HCT116 (cell line): ENCODE results near the gene FBXO34. TPM values are rescaled to one million over a fixed set of nuclear protein-coding genes. Genes with fewer than 3 reads are reported as not detected.

Experiments used
- ATAC-seq: fragments of 200-7000 bp; cut with Tn5 transposase; 2 replicates; pipeline ENCODE4 v1.9.1; 2020; ENCODE audit warnings: mild to moderate bottlenecking, moderate library complexity
- BruUV-seq: library from RNA; stranded (reverse); fragments of 400-500 nt; replicated peaks from 2 replicates; lab custom pipeline; 2021; lab: Mats Ljungman, UMichigan
- CTCF ChIA-PET: fragments of 300-600 bp; sonication (Branson Sonifier 250); formaldehyde crosslinking; loops from one replicate; lab custom pipeline; 2021; ENCODE audit warnings: antibody characterized with exemption; lab: Charles Lee
- POLR2A ChIA-PET: fragments of 300-600, 350-600 bp; sonication (Branson Sonifier 250); formaldehyde crosslinking; loops from one replicate; lab custom pipeline; 2021; ENCODE audit warnings: antibody characterized with exemption; lab: Charles Lee
- RAD21 ChIA-PET, 2 experiments: fragments of 300-600 bp; sonication (Branson Sonifier 250); formaldehyde crosslinking; loops; one replicate each; lab custom pipeline; 2023; ENCODE audit warnings: low total read pairs in 2 of 2; ENCODE audit not compliant: uncharacterized antibody in 2 of 2, unreplicated experiment in 2 of 2, low non-redundant PET in 1 of 2; lab: Charles Lee
- DNase-seq: peaks from one replicate; pipeline ENCODE4 v3.0.0-alpha.2; 2010; ENCODE audit warnings: low read depth, low spot score
- H2AFZ ChIP-seq: fragments of 200-600 bp; shearing (Covaris generic), sonication (generic); 2 replicates; pipeline ENCODE4 v1.6.1; 2017; ENCODE audit warnings: low read depth, mixed run types, mixed read lengths, antibody characterized with exemption, low read length; ENCODE audit not compliant: poor library complexity, severe bottlenecking
- H3K27ac ChIP-seq: 2 replicates; pipeline ENCODE4 v1.5.1; 2012; ENCODE audit warnings: low read depth, low read length
- H3K27me3 ChIP-seq: fragments of 200-600 bp; sonication (generic); 2 replicates; pipeline ENCODE4 v1.6.1; 2016; ENCODE audit warnings: mixed run types, low read length, mixed read lengths; ENCODE audit not compliant: insufficient read depth
- H3K36me3 ChIP-seq, 2 experiments: fragments of 200-500 bp in 1 of 2; fragments of 200-600 bp in 1 of 2; sonication (Bioruptor generic) in 1 of 2; sonication (generic) in 1 of 2; 2 replicates each; pipeline versions ENCODE4 v1.5.1 to v1.6.1; 2014 to 2016; ENCODE audit warnings: low read length in 2 of 2, inconsistent platforms in 1 of 2, mixed read lengths in 1 of 2, mixed run types in 1 of 2; ENCODE audit not compliant: insufficient read depth in 2 of 2, control insufficient read depth in 1 of 2
- H3K4me1 ChIP-seq, 2 experiments: fragments of 200-600 bp in 1 of 2; sonication (generic) in 1 of 2; 2 replicates each; pipeline versions ENCODE4 v1.5.1 to v1.6.1; 2012 to 2017; ENCODE audit warnings: low read length in 2 of 2, inconsistent platforms in 1 of 2, mild to moderate bottlenecking in 1 of 2, mixed read lengths in 1 of 2, mixed run types in 1 of 2, moderate library complexity in 1 of 2; ENCODE audit not compliant: insufficient read depth in 2 of 2, control insufficient read depth in 1 of 2
- H3K4me2 ChIP-seq: fragments of 200-600 bp; sonication (generic); 2 replicates; pipeline ENCODE4 v1.6.1; 2017; ENCODE audit warnings: mixed run types, low read length, mixed read lengths
- H3K4me3 ChIP-seq, 2 experiments: fragments of 200-600 bp in 1 of 2; sonication (generic) in 1 of 2; replicated peaks in 1 of 2; 2 replicates each; pipeline ENCODE4 v1.5.1; 2011 to 2016; ENCODE audit warnings: low read length in 2 of 2, control low read depth in 1 of 2, low read depth in 1 of 2, mild to moderate bottlenecking in 1 of 2, mixed read lengths in 1 of 2, mixed run types in 1 of 2
- H3K79me2 ChIP-seq: fragments of 200-600 bp; sonication (generic); 2 replicates; pipeline ENCODE4 v1.6.1; 2017; ENCODE audit warnings: mild to moderate bottlenecking, mixed run types, low read length, moderate library complexity, mixed read lengths; ENCODE audit not compliant: insufficient read depth
- H3K9ac ChIP-seq: fragments of 200-600 bp; sonication (generic); 2 replicates; pipeline ENCODE4 v1.6.1; 2016; ENCODE audit warnings: low read length, mixed read lengths
- H3K9me2 ChIP-seq: fragments of 200-600 bp; sonication (generic), shearing (Covaris generic); 2 replicates; pipeline ENCODE4 v1.6.1; 2017; ENCODE audit warnings: mixed run types, mild to moderate bottlenecking, moderate library complexity; ENCODE audit not compliant: insufficient read depth
- H3K9me3 ChIP-seq, 2 experiments: fragments of 200-500 bp in 1 of 2; fragments of 200-600 bp in 1 of 2; sonication (Bioruptor generic) in 1 of 2; sonication (generic) in 1 of 2; 2 replicates each; pipeline ENCODE4 v1.6.1; 2014 to 2017; ENCODE audit warnings: low read length in 2 of 2, mixed read lengths in 2 of 2, inconsistent platforms in 1 of 2, low read depth in 1 of 2, mild to moderate bottlenecking in 1 of 2, mixed run types in 1 of 2, moderate library complexity in 1 of 2; ENCODE audit not compliant: control insufficient read depth in 1 of 2, insufficient read depth in 1 of 2
- H4K20me1 ChIP-seq: fragments of 200-600 bp; sonication (generic), shearing (Covaris generic); 2 replicates; pipeline ENCODE4 v1.6.1; 2017; ENCODE audit warnings: mixed run types, mild to moderate bottlenecking, moderate library complexity; ENCODE audit not compliant: insufficient read depth
- CEBPB ChIP-seq: IDR thresholded peaks from 2 replicates; pipeline ENCODE4 v1.6.1; 2012; ENCODE audit warnings: low read depth
- EGR1 ChIP-seq: IDR thresholded peaks from 2 replicates; pipeline ENCODE4 v1.6.1; 2012; ENCODE audit warnings: low read depth
- ELF1 ChIP-seq: IDR thresholded peaks from 2 replicates; pipeline ENCODE4 v1.6.1; 2012; ENCODE audit warnings: low read depth, borderline replicate concordance
- EZH2 ChIP-seq: fragments of 200-600 bp; sonication (generic); IDR thresholded peaks from 2 replicates; pipeline ENCODE4 v1.6.1; 2017; ENCODE audit warnings: antibody characterized with exemption, mixed run types
- FOSL1 ChIP-seq: IDR thresholded peaks from 2 replicates; pipeline ENCODE4 v1.6.1; 2012; ENCODE audit warnings: low read depth
- JUND ChIP-seq: IDR thresholded peaks from 2 replicates; pipeline ENCODE4 v1.6.1; 2012
- POLR2A ChIP-seq: IDR thresholded peaks from 2 replicates; pipeline ENCODE4 v1.7.0; 2011; ENCODE audit warnings: borderline replicate concordance; ENCODE audit not compliant: insufficient read depth, insufficient read length; ENCODE audit errors: extremely low read depth
- POLR2AphosphoS5 ChIP-seq: IDR thresholded peaks from 2 replicates; pipeline ENCODE4 v1.6.1; 2011; ENCODE audit warnings: mild to moderate bottlenecking, low read depth, low read length, moderate library complexity
- RAD21 ChIP-seq: IDR thresholded peaks from 2 replicates; pipeline ENCODE4 v1.6.1; 2012; ENCODE audit warnings: low read depth, mild to moderate bottlenecking
- REST ChIP-seq: IDR thresholded peaks from 2 replicates; pipeline ENCODE4 v1.6.1; 2012; ENCODE audit warnings: low read depth
- SIN3A ChIP-seq: IDR thresholded peaks from 2 replicates; pipeline ENCODE4 v1.6.1; 2012; ENCODE audit warnings: low read depth
- SP1 ChIP-seq: IDR thresholded peaks from 2 replicates; pipeline ENCODE4 v1.6.1; 2012; ENCODE audit warnings: low read depth
- TCF7L2 ChIP-seq: IDR thresholded peaks from 2 replicates; pipeline ENCODE4 v1.7.0; 2011; ENCODE audit warnings: borderline replicate concordance, inconsistent platforms; ENCODE audit not compliant: insufficient read depth, insufficient read length; ENCODE audit errors: extremely low read depth
- YY1 ChIP-seq: IDR thresholded peaks from 2 replicates; pipeline ENCODE4 v1.6.1; 2011; ENCODE audit warnings: low read length, low read depth, moderate library complexity, mild to moderate bottlenecking; ENCODE audit not compliant: insufficient replicate concordance; ENCODE audit errors: extremely low read depth
- ZNF274 ChIP-seq: fragments of 200-500 bp; sonication (Bioruptor generic); IDR thresholded peaks from 2 replicates; pipeline ENCODE4 v1.6.1; 2014; ENCODE audit warnings: mild to moderate bottlenecking, low read depth, low read length, inconsistent platforms
- intact Hi-C: fragments of 100-400 bp; cut with micrococcal nuclease; formaldehyde crosslinking; loops from 2 replicates; pipeline ENCODE4 v1.10.0; 2022
- total RNA-seq: library from RNA; stranded (reverse); gene quantifications from one replicate; pipeline ENCODE4 v1.2.1, GENCODE V29; 2021; ENCODE audit not compliant: unreplicated experiment
- TF ChIP-seq, protein P1 (sequence below), 3 experiments: fragments of 200-600 bp in 1 of 3; sonication (generic) in 1 of 3; IDR thresholded peaks in 2 of 3; conservative IDR thresholded peaks in 1 of 3; 2 replicates each; pipeline ENCODE4 v1.5.1; 2012 to 2017; ENCODE audit warnings: low read depth in 2 of 3, low read length in 2 of 3, antibody characterized with exemption in 1 of 3, borderline replicate concordance in 1 of 3, control low read depth in 1 of 3, mild to moderate bottlenecking in 1 of 3, mixed read lengths in 1 of 3, mixed run types in 1 of 3, moderate library complexity in 1 of 3; ENCODE audit not compliant: insufficient read depth in 1 of 3
- TF ChIP-seq, protein P2 (sequence below): IDR thresholded peaks from 2 replicates; pipeline ENCODE4 v1.6.1; 2011; ENCODE audit warnings: mild to moderate bottlenecking, low read length, moderate library complexity; ENCODE audit not compliant: insufficient replicate concordance; ENCODE audit errors: extremely low read depth

The FBXO34 gene
- total RNA-seq, 1 experiment from 2014 or later, result 26.9 TPM

DNA sequence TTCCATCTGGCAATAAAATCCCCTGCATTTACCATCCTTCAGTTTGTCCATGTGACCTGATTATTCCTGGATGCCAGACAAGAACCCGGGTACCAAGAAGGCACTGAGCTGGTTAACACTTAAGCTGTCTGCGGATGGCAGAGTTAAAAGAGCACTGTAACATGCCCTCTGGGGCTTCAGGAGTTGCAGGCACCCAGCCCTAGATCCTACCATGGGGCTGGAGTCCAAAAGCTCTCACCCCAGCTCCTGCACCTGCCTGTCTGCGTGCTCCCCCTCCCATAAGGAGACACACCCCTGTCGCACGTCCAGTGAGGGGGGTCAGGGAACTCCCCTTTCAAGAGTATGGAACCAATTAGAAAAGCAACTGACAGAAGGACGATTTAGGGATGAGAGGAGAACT lies 14.6 kb upstream of the FBXO34 start:
- ChIA-PET POLR2A (no interaction called here), RAD21 (no interaction called here), CTCF (interaction anchor here (1.4 kb wide), 1 partner anchor 11 kb away, joined by 3 read pairs; no protein-coding TSS in a partner anchor)
- no peak overlapping the region for H3K4me3 ChIP-seq
- H3K9me2 ChIP-seq, result no peaks in the 10 kb centered on the region
- no TSS peak for BruUV-seq
- no peaks in the 10 kb centered on the region for H3K9me3 ChIP-seq
- intact Hi-C loops, result no loop called here
- H4K20me1 ChIP-seq, result no peaks in the 10 kb centered on the region
- no peaks in the 10 kb centered on the region for H3K4me1 ChIP-seq
- no peak for DNase-seq
- H3K27ac ChIP-seq, result no peak overlapping the region
- H3K79me2 ChIP-seq, result no peaks in the 10 kb centered on the region
- no peak overlapping the region for H2AFZ ChIP-seq
- H3K27me3 ChIP-seq, result peaks cover 7% of the 10 kb centered on the region
- H3K9ac ChIP-seq, result no peak overlapping the region
- TF ChIP-seq POLR2AphosphoS5 (no peak), EZH2 (no peak), ELF1 (no peak), EGR1 (no peak), CEBPB (no peak), FOSL1 (no peak), REST (no peak), POLR2A (no peak), YY1 (no peak), SP1 (no peak), TCF7L2 (no peak), JUND (no peak), SIN3A (no peak), ZNF274 (no peak), RAD21 (no peak)
- TF ChIP-seq, protein P1, sequence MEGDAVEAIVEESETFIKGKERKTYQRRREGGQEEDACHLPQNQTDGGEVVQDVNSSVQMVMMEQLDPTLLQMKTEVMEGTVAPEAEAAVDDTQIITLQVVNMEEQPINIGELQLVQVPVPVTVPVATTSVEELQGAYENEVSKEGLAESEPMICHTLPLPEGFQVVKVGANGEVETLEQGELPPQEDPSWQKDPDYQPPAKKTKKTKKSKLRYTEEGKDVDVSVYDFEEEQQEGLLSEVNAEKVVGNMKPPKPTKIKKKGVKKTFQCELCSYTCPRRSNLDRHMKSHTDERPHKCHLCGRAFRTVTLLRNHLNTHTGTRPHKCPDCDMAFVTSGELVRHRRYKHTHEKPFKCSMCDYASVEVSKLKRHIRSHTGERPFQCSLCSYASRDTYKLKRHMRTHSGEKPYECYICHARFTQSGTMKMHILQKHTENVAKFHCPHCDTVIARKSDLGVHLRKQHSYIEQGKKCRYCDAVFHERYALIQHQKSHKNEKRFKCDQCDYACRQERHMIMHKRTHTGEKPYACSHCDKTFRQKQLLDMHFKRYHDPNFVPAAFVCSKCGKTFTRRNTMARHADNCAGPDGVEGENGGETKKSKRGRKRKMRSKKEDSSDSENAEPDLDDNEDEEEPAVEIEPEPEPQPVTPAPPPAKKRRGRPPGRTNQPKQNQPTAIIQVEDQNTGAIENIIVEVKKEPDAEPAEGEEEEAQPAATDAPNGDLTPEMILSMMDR (IDR thresholded peaks at IDR 0.05 in 2 of 3, conservative IDR thresholded peaks at IDR 0.05 in 1 of 3; ENCODE audit: borderline replicate concordance in 1 of 3, insufficient read depth in 1 of 3, low read depth in 2 of 3, low read length in 2 of 3), result no peak
- TF ChIP-seq, protein P2, sequence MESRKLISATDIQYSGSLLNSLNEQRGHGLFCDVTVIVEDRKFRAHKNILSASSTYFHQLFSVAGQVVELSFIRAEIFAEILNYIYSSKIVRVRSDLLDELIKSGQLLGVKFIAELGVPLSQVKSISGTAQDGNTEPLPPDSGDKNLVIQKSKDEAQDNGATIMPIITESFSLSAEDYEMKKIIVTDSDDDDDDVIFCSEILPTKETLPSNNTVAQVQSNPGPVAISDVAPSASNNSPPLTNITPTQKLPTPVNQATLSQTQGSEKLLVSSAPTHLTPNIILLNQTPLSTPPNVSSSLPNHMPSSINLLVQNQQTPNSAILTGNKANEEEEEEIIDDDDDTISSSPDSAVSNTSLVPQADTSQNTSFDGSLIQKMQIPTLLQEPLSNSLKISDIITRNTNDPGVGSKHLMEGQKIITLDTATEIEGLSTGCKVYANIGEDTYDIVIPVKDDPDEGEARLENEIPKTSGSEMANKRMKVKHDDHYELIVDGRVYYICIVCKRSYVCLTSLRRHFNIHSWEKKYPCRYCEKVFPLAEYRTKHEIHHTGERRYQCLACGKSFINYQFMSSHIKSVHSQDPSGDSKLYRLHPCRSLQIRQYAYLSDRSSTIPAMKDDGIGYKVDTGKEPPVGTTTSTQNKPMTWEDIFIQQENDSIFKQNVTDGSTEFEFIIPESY, result no peak
- TF ChIP-seq, all 23 proteins: peak for 0
- no peak for ATAC-seq
- Histone ChIP-seq H3K4me2 (no peak overlapping the region), H3K36me3 (no peaks in the 10 kb centered on the region)
